ENCODE data around the gene NPAS4.

- TF ChIP-seq, protein P1, sequence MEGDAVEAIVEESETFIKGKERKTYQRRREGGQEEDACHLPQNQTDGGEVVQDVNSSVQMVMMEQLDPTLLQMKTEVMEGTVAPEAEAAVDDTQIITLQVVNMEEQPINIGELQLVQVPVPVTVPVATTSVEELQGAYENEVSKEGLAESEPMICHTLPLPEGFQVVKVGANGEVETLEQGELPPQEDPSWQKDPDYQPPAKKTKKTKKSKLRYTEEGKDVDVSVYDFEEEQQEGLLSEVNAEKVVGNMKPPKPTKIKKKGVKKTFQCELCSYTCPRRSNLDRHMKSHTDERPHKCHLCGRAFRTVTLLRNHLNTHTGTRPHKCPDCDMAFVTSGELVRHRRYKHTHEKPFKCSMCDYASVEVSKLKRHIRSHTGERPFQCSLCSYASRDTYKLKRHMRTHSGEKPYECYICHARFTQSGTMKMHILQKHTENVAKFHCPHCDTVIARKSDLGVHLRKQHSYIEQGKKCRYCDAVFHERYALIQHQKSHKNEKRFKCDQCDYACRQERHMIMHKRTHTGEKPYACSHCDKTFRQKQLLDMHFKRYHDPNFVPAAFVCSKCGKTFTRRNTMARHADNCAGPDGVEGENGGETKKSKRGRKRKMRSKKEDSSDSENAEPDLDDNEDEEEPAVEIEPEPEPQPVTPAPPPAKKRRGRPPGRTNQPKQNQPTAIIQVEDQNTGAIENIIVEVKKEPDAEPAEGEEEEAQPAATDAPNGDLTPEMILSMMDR (conservative IDR thresholded peaks at IDR 0.05; ENCODE audit: low read depth, low read length) = no peak
- no peak for TF ChIP-seq POLR2A (IDR thresholded peaks at IDR 0.05; ENCODE audit: low read depth, low read length)
- TF ChIP-seq FOS (IDR thresholded peaks at IDR 0.05; ENCODE audit: low read depth, low read length) = no peak
- TF ChIP-seq RFX5 (IDR thresholded peaks at IDR 0.05; ENCODE audit: low read depth, low read length) = no peak
- TF ChIP-seq USF2 (IDR thresholded peaks at IDR 0.05; ENCODE audit: low read depth, low read length) = no peak
- TF ChIP-seq RCOR1 (IDR thresholded peaks at IDR 0.05; ENCODE audit: insufficient replicate concordance, low read length) = no peak
- no peak for TF ChIP-seq CEBPB (IDR thresholded peaks at IDR 0.05; ENCODE audit: low read depth, low read length)
- TF ChIP-seq NFE2L2 (IDR thresholded peaks at IDR 0.05; ENCODE audit: low read depth, low read length) = no peak
- TF ChIP-seq RAD21 (IDR thresholded peaks at IDR 0.05; ENCODE audit: low read length) = no peak
- TF ChIP-seq MAZ (IDR thresholded peaks at IDR 0.05; ENCODE audit: borderline replicate concordance, low read depth, low read length) = no peak
- TF ChIP-seq MAFK (IDR thresholded peaks at IDR 0.05; ENCODE audit: low read depth, low read length) = no peak
- TF ChIP-seq SMC3 (IDR thresholded peaks at IDR 0.05; ENCODE audit: low read depth, low read length) = no peak
- TF ChIP-seq MXI1 (IDR thresholded peaks at IDR 0.05; ENCODE audit: borderline replicate concordance, low read depth, low read length) = no peak
Observed at GRCh38 chr11:66450560-66450959, 29.7 kb downstream of the NPAS4 start.
